Measurements from ENCODE around the gene TEKT2. TPM values are rescaled to one million over a fixed set of nuclear protein-coding genes. Genes with fewer than 3 reads are reported as not detected.

Gene TEKT2
- total RNA-seq, 1 experiment from 2014 or later, result not detected

DNA sequence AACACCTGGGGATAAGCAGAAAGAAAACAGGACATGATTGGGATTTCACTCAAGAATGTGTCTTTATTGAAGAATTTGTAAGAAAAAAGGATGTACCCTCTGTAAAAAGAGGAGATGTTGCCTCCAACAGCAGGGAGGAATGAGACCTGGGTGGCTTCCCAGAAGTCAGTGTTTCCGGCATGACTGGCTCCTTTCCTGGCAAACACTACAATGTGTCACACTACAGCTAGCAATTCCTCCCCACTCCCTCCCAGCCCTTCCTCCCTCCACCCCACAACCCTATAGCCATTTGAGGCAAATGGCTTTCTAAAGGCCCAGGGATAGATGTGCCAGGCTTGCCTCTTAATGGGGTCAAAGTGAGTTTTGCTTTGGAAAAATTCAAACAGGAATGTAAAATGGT is 52.6 kb downstream of the TEKT2 start:
- no peaks in the 10 kb centered on the region for H3K27me3 ChIP-seq (ENCODE audit: low read length)
- no peak overlapping the region for H3K9ac ChIP-seq (ENCODE audit: low read length)
- CTCF ChIA-PET, result no interaction called here
- peaks cover 24% of the 10 kb centered on the region for H3K79me2 ChIP-seq (ENCODE audit: low read length)
- H3K9me3 ChIP-seq (ENCODE audit: low read length), result no peaks in the 10 kb centered on the region
- ATAC-seq (peak; percentile 82), DNase-seq (peak; percentile 84)
- H3K27ac ChIP-seq (ENCODE audit: low read length), result peak overlapping the region; percentile 70
- intact Hi-C loops (cut with micrococcal nuclease), result no loop called here
- H3F3A ChIP-seq (ENCODE audit: low read length, unreplicated experiment), result peaks cover 5% of the 10 kb centered on the region
- H3K4me2 ChIP-seq (ENCODE audit: low read length), result 0 out of 2 replicates have a peak overlapping the region, but pooled peaks have one; percentile 2
- H3K4me1 ChIP-seq (ENCODE audit: insufficient read depth, low read length), result peaks cover 53% of the 10 kb centered on the region
- H3K4me3 ChIP-seq (ENCODE audit: low read length), result no peak overlapping the region
- peaks cover 33% of the 10 kb centered on the region for H3K36me3 ChIP-seq (ENCODE audit: low read depth, low read length)
- BruUV-seq (replicated peaks), result no TSS peak
- H4K20me1 ChIP-seq (ENCODE audit: low read length), result no peaks in the 10 kb centered on the region
- H3K9me2 ChIP-seq (replicated peaks; ENCODE audit: low read length), result no peaks in the 10 kb centered on the region
- POLR2A ChIA-PET (ENCODE audit: unreplicated experiment), result no interaction called here
- H2AFZ ChIP-seq (ENCODE audit: low read length), result no peak overlapping the region
- TF ChIP-seq EZH2phosphoT487 (IDR thresholded peaks at IDR 0.05; ENCODE audit: borderline replicate concordance, low read length) (no peak), EZH2 (IDR thresholded peaks at IDR 0.05; ENCODE audit: low read length, unreplicated experiment) (no peak)
- TF ChIP-seq, protein P1, sequence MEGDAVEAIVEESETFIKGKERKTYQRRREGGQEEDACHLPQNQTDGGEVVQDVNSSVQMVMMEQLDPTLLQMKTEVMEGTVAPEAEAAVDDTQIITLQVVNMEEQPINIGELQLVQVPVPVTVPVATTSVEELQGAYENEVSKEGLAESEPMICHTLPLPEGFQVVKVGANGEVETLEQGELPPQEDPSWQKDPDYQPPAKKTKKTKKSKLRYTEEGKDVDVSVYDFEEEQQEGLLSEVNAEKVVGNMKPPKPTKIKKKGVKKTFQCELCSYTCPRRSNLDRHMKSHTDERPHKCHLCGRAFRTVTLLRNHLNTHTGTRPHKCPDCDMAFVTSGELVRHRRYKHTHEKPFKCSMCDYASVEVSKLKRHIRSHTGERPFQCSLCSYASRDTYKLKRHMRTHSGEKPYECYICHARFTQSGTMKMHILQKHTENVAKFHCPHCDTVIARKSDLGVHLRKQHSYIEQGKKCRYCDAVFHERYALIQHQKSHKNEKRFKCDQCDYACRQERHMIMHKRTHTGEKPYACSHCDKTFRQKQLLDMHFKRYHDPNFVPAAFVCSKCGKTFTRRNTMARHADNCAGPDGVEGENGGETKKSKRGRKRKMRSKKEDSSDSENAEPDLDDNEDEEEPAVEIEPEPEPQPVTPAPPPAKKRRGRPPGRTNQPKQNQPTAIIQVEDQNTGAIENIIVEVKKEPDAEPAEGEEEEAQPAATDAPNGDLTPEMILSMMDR (conservative IDR thresholded peaks at IDR 0.05; ENCODE audit: low read depth, low read length), result no peak

DNA sequence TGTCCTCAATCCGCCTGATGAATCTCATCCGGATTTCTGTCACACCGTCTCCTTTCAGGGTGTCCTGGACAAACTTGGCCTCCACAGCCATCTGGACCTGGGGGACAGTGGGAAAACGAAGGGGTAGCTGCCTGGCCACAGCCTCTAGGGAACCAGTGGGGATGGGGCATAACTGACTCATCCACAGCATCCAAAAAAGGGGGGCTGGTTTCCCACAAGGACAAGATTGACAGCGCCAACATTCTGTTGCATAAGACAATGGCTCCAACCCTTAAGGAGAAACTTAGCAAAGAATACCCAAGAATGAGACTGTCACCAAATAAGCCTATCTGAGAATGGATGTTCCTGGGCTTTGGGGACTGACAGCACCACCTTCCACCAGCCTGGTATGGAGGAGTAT is 53.3 kb downstream of the TEKT2 start:
- peaks cover 30% of the 10 kb centered on the region for H3K79me2 ChIP-seq (ENCODE audit: low read length)
- no peak overlapping the region for H3K9ac ChIP-seq (ENCODE audit: low read length)
- H3K27ac ChIP-seq (ENCODE audit: low read length), result peak overlapping the region; percentile 70
- no peak overlapping the region for H2AFZ ChIP-seq (ENCODE audit: low read length)
- H3K9me3 ChIP-seq (ENCODE audit: low read length), result no peaks in the 10 kb centered on the region
- no peaks in the 10 kb centered on the region for H3K9me2 ChIP-seq (replicated peaks; ENCODE audit: low read length)
- peaks cover 53% of the 10 kb centered on the region for H3K4me1 ChIP-seq (ENCODE audit: insufficient read depth, low read length)
- ChIA-PET CTCF (no interaction called here), POLR2A (ENCODE audit: unreplicated experiment) (no interaction called here)
- no peak for ATAC-seq
- H3K4me3 ChIP-seq (ENCODE audit: low read length), result no peak overlapping the region
- H3K4me2 ChIP-seq (ENCODE audit: low read length), result no peak overlapping the region
- peaks cover 5% of the 10 kb centered on the region for H3F3A ChIP-seq (ENCODE audit: low read length, unreplicated experiment)
- no peaks in the 10 kb centered on the region for H3K27me3 ChIP-seq (ENCODE audit: low read length)
- no TSS peak for BruUV-seq (replicated peaks)
- peaks cover 33% of the 10 kb centered on the region for H3K36me3 ChIP-seq (ENCODE audit: low read depth, low read length)
- intact Hi-C loops (cut with micrococcal nuclease), result no loop called here
- TF ChIP-seq EZH2 (IDR thresholded peaks at IDR 0.05; ENCODE audit: low read length, unreplicated experiment) (no peak), EZH2phosphoT487 (IDR thresholded peaks at IDR 0.05; ENCODE audit: borderline replicate concordance, low read length) (no peak)
- TF ChIP-seq, protein P1 (conservative IDR thresholded peaks at IDR 0.05; ENCODE audit: low read depth, low read length), result no peak
- no peak for DNase-seq
- no peaks in the 10 kb centered on the region for H4K20me1 ChIP-seq (ENCODE audit: low read length)

DNA sequence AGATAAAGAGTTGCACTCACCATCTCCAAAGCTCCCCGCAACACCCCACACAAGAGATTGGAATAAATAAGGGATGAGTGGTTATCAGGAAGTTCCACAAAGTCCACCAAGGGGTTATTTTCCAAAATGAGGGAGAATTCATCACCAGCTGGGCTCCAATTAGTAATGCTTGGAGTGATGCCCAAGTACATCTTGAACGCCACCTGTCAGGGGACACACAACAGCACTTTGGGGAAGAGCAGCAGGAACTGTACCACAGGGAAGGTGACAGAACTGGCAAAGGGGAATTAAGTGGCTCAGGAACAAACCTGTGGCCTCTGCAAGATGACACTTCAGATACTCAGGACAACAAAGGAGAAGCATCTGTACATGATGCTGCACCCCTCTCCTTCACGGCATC is 53.9 kb downstream of the TEKT2 start:
- peaks cover 53% of the 10 kb centered on the region for H3K4me1 ChIP-seq (ENCODE audit: insufficient read depth, low read length)
- intact Hi-C loops (cut with micrococcal nuclease), result no loop called here
- H3K4me2 ChIP-seq (ENCODE audit: low read length), result no peak overlapping the region
- H3K4me3 ChIP-seq (ENCODE audit: low read length), result no peak overlapping the region
- no peaks in the 10 kb centered on the region for H3K9me3 ChIP-seq (ENCODE audit: low read length)
- peaks cover 36% of the 10 kb centered on the region for H3K79me2 ChIP-seq (ENCODE audit: low read length)
- peaks cover 33% of the 10 kb centered on the region for H3K36me3 ChIP-seq (ENCODE audit: low read depth, low read length)
- no TSS peak for BruUV-seq (replicated peaks)
- no peaks in the 10 kb centered on the region for H4K20me1 ChIP-seq (ENCODE audit: low read length)
- H3K27me3 ChIP-seq (ENCODE audit: low read length), result no peaks in the 10 kb centered on the region
- no peak overlapping the region for H3K27ac ChIP-seq (ENCODE audit: low read length)
- H3K9me2 ChIP-seq (replicated peaks; ENCODE audit: low read length), result no peaks in the 10 kb centered on the region
- ChIA-PET CTCF (no interaction called here), POLR2A (ENCODE audit: unreplicated experiment) (no interaction called here)
- no peak overlapping the region for H3K9ac ChIP-seq (ENCODE audit: low read length)
- TF ChIP-seq EZH2 (IDR thresholded peaks at IDR 0.05; ENCODE audit: low read length, unreplicated experiment) (no peak), EZH2phosphoT487 (IDR thresholded peaks at IDR 0.05; ENCODE audit: borderline replicate concordance, low read length) (no peak)
- TF ChIP-seq, protein P1 (conservative IDR thresholded peaks at IDR 0.05; ENCODE audit: low read depth, low read length), result no peak
- H3F3A ChIP-seq (ENCODE audit: low read length, unreplicated experiment), result peaks cover 5% of the 10 kb centered on the region
- H2AFZ ChIP-seq (ENCODE audit: low read length), result no peak overlapping the region
- ATAC-seq (no peak), DNase-seq (no peak)

Other genes starting within 250 kb of the TEKT2 start
- 15.4 and 17.0 TPM in 2 replicates for gene AGO1, start 200.9 kb upstream of the TEKT2 start, total RNA-seq (2014; rRNA removed)
- 17.7 and 26.3 TPM in 2 replicates for gene AGO3, start 153.0 kb upstream of the TEKT2 start, total RNA-seq (2014; rRNA removed)
- 75.9 and 83.0 TPM in 2 replicates for gene ADPRS, start 4.8 kb downstream of the TEKT2 start, total RNA-seq (2014; rRNA removed)
- gene COL8A2, start 41.1 kb downstream of the TEKT2 start, total RNA-seq (2014; rRNA removed), result 0.26 and 0.58 TPM in 2 replicates
- gene TRAPPC3, start 65.4 kb downstream of the TEKT2 start, total RNA-seq (2014; rRNA removed), result 119 and 236 TPM in 2 replicates
- 113 and 160 TPM in 2 replicates for gene MAP7D1, start 72.1 kb downstream of the TEKT2 start, total RNA-seq (2014; rRNA removed)
- 55.7 and 67.0 TPM in 2 replicates for gene THRAP3, start 140.3 kb downstream of the TEKT2 start, total RNA-seq (2014; rRNA removed)
- 11.3 and 16.4 TPM in 2 replicates for gene SH3D21, start 222.3 kb downstream of the TEKT2 start, total RNA-seq (2014; rRNA removed)
- 89.1 and 104 TPM in 2 replicates for gene EVA1B, start 239.6 kb downstream of the TEKT2 start, total RNA-seq (2014; rRNA removed)

All from PC-3 (cell line).